NCI-H1436 treated with DMSO at 0.1 percent for 48 hours (cell line): Measurements from ENCODE around the gene CCDC175.

ENCODE experiments used
- DNase-seq: peaks from one replicate; lab custom pipeline; 2025; lab: John Stamatoyannopoulos, UW

CCDC175 gene

DNA sequence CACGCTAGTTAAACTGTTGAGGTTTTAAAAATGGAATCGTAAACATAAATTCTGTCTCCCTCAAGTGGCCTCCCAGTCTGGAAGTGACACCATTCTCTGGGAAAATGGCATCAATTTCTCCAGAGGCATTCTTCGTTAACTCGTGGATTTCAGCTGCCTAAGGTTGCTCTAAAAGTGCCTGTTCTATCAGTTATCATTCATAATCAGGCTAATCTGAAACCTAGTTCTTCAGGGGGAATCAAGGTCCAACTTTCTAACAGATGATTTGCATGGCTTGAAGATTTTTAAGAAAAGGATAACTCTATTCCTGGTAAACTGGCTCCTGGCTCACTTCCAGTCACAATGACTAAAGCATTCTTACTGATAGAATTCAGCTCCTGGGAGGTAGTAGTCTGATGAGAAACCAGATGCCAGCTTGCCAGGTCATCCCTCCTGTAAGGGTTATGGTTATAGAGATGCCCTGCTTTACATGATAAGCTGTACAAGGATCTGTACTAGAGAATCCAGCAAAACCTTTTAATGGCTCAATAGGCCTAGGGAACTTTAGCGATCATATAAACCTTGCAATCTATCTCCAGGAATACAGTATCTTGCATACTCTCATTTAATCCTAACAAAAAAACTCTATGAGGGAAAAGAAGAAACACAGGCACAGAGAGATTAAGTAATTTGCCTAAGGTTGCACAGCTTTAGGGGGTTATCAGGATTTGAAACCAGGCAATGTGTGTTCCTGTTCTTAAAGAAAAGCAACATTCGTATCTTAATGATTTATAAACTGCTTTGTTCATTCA, 93.9 kb downstream of the CCDC175 start:
- no peak for DNase-seq

DNA sequence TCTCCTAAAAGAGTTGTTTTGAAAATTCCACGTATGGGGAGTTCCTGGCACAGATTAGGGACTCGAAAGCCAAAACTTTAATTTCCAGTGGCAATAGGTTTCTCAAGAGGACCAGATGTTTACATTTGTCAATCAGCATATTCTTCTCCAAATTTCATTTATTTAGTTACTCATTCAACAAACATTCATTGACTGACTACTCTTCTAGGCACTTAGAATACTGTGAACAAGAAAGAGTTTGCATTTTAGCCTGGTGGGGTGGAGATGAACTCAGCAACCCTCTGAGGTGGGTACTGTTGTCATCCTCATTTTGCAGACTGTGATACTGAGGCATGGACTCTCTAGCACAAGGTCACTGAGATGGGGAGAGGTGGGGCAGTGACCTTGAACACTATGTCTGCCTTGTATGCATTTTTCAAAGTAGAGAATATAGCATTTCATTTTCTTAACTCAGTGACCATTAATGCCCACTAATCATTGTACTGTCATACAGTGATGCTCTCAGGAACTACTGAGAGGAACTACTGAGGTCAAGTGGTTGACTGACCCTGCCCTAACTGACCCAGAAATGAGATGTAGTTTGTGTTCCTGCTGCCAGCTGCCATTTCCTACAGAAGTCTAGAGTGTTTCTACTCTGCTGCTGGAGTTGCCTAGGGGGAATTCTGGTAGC, 94.6 kb downstream of the CCDC175 start:
- DNase-seq: no peak

DNA sequence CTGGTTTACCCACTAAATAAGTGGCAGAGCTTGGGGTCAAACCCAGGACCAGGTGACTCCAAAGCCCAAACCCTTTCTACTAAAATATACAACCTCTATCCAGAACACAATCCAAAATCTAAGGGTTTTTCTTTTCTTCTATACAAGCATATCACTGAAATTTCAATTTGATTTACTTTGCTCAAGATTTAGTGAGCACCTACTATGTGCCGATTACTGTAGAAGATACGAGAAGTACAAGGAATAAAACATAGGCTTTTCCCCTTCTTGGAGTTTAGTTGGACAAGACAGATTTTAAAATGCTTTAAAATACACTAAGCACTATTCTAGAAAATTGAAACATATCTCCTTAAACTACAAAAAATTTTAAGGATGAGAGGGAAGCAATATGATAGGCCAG, 95.2 kb downstream of the CCDC175 start:
- DNase-seq: no peak

DNA sequence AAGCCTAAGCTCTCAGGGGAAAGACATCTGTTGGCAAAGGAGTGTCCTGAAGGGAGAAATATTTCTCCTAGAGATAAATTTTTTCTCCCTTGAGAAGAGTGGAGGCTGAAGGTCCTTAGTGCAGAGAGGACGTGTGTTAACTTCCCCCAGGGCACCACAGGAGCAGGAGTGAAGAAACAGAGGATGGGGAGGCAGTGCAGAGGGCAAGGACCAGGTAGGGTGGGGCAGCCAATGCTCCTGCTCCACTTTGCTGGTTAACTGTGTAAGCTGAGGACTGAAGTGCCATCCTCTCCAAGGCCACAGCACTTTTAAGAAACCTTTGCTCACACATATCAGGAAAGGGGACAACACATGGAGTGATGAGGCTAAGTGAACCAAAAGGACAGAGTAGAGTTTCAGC, 96.4 kb downstream of the CCDC175 start:
- DNase-seq: no peak

DNA sequence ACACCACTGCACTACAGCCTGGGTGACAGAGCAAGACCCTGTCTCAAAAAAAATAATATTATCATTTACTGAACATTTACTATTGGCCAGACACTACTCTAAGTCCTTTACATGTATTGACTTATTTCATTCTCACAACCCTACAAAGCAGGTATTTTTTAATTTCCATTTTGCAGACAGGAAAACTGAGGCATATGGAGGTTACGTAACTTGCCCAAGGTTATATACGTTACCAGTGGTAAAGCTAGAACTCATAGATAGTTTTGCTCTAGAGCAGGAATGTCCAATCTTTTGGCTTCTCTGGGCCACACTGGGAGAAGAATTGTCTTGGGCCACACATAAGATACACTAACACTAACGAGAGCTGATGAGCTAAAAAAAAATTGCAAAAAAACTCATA, 98.1 kb downstream of the CCDC175 start:
- DNase-seq: no peak

DNA sequence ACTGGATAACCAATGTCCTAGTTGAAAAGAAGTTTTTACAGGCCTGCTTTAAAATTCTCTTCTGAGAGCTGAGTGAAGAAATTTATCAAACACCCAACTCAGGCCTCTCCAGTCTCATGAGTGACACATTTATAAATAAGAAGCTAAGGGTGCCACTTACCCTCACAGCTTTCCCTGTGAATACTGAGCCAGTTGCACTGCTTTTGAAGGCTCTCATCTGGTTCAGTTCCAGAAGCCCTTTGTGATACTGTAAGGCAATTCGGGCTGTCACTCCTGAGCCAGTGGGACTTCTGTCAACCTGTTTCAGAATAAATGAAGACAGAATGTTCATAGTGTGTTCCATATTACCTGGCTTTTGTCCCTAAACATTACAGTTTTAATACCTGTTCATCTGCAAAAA, 100.9 kb downstream of the CCDC175 start:
- DNase-seq: no peak

DNA sequence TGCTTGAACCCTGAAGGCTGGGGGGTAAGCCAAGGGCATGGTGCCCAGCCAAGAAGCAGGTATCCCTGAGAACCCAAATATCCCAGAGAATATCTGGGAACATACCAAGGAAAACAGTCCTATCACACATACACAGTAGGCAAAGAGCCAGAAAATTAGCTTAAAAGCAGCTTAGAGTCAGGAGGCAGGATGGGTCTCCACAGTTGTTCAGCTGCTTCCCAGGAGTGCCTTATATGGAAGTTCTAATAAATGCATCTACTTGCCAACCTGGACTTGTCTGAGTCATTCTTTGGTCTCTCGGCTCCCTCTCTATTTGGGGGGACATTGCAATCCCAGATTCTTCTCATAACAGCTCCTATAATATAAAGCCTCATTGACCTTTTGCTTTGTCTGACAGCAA, 102.4 kb downstream of the CCDC175 start:
- DNase-seq: no peak

DNA sequence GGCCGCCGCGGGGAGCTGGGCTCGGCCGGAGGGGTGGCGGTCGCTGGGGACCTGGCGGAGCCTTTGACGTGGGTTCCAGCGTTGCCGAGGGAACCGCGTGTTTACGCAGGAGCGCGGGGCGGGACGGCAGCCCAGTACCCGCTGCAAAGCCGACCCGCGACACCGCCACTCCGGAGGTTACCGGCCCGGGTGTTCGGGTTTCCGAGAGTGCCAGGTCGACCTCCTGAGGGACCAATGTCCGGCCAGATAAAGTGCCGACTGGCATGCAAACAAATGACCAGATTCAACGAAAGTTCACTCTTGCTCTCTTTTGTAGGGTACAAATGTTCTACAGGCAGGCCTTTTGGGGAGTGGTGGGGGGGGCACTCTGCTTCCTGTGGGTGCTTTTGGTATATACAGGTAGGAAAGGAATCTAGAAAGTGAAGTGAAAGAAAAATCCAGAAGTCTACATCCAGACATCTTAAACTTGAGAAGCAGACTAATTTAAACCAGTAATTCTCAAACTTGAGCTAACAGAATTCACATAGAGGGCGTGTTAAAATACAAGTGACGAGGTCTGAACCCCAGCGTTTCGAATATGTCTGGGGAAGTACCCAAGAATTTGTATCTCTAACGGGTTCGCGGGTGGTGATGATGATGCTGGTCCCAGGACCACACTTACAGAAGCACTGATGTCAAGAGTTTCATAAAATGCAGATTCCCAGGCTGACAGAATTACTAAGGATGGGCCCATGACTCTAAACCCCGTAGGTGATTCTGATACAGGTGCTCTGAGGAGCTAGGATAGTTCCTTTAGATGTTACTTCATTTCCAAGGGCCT, 111.1 kb downstream of the CCDC175 start, which contains the start of gene GPR135:
Gene GPR135, minus strand, starts transcription at position 65 of the 820 bp plus-strand sequence. CDS start 154 bp downstream, outside the sequence.
- DNase-seq: no peak

DNA sequence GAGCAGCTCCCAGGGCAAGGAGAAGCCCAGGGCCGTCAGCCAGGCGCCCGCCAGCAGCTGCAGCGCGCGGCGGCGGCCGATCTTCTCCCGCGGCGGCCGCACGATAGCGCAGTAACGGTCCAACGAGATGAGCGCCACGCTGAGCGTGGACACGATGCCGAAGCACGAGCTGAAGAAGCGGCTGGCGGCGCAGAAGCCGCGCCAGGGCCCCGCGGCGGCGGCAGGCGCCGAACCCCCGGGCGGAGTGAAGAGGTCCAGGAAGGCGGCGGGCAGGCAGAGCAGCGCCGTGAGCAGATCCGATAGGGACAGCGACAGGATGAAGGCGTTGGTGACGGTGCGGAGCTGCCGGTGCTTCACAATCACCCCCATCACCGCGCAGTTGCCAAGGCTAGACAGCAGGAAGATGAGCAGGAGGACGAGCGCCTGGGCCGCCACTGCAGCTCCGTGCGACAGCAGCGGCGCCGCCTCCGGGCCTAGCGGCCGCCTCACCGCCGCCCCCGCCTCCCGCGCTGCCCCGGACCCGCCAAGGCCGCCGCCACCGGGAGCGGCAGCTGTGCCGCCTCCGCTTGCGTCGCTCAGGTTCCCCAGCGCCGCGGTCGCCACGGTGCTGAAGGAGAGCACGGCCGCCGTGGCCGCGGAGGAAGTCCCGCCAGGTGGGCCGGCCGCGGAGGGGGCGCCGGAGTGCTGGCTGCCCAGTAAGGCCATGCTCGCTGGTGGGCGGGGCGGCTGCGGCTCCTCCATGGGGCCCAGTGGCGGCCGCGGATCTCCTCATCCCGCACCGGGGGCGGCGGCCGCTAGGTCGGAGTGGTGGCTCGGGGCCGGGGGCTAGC, 111.9 kb downstream of the CCDC175 start:
- no peak for DNase-seq

DNA sequence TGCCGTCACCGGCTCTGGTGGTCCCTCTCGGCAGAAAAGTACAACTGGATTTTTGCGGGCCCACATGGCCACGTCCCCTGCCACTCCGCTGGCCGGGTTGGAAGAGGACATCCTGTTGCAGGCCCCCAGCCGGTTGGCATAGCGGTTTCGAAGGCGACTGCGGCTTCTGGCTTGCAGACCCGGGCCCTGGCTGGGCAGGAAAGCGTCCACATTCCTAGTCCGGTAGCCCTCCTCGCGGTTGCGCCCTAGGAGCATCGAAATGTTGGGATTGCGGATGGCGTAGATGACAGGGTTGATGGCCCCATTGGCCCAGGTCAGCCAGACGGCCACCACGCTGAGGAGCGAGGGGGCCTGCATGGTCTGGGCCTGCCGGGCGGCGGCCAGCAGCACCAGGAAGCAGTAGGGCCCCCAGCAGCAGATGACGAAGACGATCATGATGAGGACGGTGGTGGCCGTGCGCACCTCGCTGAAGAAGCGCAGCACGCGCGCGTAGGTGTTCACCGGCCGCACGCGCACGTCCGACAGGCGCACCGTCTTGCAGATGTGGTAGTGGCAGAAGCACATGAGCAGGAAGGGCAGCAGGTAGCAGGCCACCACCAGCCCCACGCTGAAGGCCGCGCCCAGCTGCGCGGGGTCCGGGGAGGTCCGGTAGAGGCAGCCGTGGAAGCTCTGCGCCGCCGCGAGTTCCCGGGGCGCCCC, 112.7 kb downstream of the CCDC175 start:
- DNase-seq: no peak

DNA sequence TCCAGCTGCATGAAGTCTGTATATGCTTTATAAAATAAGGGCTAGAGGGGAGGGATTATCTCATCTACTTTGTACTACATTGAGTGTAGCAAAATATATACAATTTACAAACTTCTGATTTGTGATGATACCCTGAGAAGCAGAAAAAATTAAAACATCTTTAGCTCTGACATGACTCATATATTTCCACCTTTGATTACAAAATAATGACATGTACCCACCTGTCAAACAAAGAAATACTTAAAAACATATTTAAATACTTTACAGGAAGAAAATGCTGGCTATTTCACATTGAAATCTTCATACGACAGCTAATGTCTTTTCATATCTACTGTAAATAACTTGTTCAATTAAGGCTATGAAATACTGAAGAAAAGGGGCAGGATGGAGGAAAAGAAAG, 114.7 kb downstream of the CCDC175 start:
- no peak for DNase-seq

DNA sequence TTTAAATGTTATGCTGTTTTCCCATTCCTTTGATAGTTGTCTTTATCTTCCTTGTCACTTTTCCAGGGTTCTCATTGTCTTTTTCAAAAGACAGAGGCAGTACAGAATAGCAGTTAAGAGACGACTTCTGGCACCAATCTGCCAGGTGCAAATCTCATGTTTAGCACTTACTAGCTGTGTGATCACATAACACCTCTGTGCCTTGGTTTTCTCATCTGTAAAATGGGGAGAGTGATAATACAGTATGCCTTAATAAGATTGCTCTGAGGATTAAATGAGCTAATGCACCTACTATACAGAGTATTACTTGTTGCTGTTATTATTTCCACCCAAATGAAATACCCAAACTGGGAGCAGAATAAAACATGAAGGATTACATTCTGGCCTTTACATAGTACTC, 116.2 kb downstream of the CCDC175 start:
- no peak for DNase-seq

DNA sequence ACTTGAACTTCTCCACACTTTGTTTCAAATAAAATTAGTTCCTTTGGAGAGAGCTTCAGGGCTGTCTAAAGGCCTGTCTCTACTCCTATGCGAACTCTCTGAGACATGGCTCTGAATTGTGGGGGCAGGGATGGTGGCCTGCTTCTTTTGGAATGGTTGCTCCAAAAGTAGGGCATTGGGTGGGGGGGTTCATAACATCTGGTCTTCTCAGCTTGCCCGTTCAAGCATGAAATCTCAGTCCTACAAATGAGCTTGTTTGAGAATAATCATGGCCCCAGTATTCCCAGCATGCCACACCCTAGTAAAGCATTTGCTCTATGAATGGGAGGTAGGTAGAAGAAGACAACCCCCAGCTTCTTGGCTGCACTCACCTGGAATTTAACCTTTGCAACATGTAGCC, 118.1 kb downstream of the CCDC175 start:
- no peak for DNase-seq

DNA sequence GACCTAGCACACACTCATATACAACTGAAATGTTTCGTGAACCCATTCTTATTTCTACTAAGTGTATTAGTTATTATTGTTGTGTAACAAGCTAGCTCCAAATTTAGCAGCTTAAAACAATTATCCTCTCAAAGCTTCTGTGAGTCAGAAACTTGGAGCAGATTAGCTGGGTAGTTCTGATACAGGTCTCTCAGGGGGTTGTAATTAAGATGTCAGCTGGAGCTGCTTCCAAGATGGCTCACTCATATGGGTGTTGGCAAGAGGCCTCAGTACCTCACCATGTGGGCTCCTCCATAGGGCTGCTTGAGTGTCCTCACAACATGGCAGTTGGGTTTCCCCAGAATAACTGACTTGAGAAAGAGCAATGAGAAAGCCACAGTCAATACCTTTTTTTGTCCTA, 121.2 kb downstream of the CCDC175 start:
- DNase-seq: no peak
